GM19043 (cell line): ENCODE results near the gene TBC1D3B.
"Not testable (repeated sequence)": the region's sequence is repeated elsewhere in the genome, so short reads cannot be mapped to it uniquely, and the experiment has no call there.

Experiments
- ATAC-seq: cut with Tn5 transposase; IDR thresholded peaks from one replicate; pipeline ENCODE4 v1.9.1; 2021; ENCODE audit warnings: low read depth; ENCODE audit not compliant: unreplicated experiment

The TBC1D3B gene

DNA sequence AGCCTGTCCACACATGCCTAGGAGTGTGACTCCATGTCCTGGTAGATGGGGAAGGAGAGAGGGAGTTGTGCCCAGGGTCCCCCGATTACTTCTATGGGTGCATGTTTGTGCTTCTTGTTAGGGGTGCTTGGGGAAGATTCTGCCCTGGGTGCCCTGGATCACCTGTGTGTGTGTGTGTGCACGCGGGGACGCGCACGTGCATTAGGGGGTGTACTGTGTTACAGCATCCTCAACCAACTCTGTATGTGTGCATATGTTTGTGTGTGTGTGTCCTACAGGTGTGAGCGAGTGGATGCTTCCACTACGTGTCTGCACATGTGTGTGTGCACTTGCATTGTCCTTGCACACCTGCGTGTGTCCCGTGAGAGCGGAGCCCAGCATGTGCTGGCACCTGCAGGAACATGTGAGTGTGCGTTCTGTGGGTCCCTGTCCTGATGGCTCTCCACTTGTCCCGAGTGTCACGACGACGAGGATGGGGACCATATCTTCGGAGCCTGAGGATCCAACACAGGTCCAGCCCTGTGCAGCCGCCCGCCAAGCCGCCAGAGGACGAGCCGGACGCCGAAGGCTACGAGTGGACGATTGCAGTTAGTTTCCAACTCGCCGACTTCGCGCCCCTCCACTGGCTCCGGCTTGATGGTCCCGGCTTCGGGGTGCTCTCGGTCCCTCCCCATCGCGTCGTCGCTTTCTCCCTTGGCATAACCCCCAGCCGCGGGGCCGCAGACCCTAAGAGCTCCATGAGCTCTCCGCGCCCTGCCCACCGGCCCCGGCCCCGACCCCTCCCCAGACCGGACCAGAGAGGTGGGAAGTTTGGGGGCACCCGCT lies 6.0 kb upstream of the TBC1D3B start:
- no peak for ATAC-seq

DNA sequence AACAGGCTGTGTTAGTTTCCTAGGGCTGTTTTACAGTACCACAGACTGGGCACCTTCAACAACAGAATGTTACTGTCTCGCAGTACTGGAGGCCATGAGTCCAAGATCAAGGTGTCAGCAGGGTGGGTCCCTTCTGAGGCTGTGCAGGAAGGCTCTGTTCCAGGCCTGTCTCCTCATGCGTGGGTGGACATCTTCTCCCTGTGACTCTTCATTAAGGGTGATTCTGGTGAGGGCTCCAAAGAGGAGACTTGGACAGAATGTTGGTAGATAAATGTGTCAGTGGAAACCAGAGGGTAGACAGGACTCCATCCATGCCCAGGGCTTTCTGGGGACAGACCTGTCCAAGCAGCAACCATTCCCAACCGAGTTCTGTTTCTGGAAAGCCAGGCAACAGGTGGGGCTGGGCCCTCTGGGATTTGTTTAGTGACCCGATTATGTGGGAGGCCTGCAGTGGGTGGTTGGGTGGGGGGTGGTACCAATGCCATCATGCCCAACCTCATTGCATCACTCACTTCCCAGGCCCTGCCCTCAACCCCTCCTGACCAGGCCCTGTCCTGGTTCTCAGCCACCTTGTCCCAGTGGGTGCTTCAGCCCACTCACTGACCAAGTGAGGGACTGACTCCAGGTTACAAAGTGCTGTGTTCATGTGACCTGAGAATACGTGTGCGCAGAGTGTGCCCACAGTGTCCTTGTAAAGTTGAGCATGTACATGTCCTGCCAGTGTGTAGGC lies 5.2 kb upstream of the TBC1D3B start:
- ATAC-seq = not testable (repeated sequence)

DNA sequence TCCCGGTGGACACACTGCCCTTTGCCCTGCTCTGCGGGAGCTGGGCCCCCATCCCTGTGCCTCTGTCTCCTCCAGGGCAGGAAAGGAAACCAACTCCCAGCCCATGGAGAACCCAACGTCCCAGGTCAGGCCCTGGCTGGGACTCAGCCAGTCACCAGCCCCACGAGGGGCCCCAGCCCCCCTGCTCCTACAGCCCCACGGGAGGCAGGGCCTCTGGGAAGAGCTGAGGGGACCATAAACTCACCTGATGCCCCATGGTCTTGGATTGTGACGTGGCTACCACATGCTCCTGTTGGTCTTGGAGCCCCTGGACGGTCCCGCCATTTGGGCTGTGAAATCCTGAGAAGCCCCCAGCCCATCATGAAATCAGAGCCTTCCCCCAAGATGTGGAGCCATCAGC lies 7.6 kb downstream of the TBC1D3B start:
- ATAC-seq = not testable (repeated sequence)

DNA sequence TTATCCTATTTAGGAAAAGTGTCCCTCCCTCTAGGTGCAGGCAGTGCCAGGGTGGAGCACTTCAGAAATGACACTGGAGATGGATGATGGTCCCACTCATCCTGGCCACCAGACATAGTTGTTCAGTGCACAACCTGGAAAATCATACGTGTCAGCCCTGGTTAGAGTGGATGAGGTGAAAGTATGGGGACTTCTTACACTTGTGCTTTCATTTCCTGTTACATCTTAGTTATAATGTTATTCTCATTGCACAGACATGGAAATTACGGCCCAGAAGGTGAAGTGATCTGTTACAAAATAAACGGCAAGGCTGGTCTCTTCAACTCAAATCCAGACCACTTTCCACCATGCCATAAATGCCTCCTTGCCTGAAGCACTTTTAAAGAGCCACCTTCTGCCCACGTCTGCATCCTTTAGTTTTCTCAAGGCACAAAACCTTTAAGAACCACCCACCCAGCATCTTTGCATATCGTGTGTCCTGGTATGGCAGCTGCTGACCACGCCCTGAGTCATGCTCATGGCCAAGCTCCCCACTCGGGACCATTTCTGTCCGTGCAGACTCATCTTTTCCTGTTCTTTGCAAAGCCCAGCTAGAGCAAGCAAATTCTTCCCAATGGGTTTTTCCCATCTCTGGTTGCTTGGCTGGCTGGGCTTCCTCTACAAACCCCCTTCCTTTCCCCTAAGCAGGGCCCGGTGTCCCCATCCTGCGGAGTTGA lies 22.4 kb downstream of the TBC1D3B start:
- ATAC-seq = no peak

DNA sequence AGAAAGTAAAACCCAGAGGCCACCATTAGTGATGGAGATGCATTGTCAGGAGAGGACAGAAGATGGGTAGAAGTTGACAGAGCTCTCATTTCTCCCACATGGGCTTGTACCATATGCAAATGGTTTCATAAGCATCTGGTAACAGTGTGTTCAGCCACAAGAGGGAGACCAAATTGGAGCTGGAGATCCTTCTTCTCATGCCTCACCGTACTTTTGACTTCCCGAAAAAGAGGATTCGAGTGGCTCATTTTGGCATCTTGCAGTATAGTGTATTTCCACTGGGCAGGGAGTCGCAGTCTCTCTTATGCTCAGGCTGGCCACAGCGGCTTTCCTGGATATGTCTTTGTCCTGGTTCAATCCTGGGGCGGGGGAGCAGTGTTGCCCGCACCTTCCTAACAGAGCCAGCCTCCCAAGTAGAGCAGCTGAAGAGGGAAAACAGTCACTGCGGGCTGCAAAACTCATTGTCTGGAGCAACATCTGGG lies 23.8 kb downstream of the TBC1D3B start:
- ATAC-seq = no peak

DNA sequence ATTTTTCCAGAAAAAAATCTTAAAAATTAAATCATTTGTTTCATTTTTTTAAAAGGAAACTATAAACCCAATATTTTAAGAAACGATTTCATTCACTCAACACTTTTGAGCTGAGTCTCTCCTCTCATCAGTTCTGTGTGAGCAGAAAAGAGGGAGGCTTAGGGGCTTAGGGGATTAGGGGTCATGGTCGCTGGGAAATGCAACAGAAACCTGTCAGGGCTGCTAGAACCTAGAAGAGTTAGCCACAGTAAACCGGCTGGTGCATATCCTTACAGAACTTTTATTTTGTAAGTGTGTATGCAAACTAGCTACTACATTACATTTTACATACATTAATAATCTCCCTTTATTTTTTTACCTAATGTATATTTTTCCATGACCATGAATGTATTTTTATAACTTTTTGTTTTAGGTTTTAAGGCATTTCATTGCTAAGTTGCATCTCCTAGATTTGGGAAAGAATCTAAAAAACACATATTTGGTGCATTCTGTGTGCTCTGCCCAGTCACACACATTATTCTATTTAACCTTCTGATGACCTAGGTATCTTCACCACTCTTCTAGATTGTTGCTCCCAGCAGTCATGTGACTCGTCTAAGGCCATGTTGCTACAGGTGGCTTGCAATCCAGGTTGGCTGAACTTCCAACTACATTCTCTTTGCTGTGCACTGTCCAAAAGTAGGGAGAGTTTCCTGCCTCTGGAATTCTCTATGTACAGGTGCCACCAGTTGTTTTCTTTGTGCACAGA lies 24.4 kb downstream of the TBC1D3B start:
- ATAC-seq = no peak

DNA sequence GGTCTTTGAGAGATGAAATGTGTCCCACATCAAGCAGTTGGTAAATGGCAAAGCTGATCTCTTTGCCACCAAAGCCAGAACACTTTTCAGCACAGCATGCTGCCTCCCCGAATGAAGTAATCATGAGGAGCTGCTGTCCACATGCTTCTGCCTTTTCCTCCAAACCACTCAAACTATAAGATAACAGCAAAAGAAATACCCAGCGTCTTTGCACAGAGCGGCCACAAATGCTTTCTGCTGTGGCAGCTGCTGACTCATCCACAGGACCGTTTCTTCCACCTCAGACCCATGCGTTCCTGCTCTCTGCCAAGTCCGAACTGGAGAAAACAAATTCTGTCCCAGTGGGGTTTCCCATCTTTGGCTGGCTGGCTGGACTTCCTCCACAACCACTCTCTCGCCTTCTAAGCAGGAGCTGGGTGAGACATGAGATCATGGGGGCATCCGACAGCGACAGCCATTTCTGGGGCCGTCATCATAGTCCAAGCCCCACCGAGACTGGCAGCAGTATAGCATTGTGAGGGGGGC lies 27.1 kb downstream of the TBC1D3B start:
- no peak for ATAC-seq

DNA sequence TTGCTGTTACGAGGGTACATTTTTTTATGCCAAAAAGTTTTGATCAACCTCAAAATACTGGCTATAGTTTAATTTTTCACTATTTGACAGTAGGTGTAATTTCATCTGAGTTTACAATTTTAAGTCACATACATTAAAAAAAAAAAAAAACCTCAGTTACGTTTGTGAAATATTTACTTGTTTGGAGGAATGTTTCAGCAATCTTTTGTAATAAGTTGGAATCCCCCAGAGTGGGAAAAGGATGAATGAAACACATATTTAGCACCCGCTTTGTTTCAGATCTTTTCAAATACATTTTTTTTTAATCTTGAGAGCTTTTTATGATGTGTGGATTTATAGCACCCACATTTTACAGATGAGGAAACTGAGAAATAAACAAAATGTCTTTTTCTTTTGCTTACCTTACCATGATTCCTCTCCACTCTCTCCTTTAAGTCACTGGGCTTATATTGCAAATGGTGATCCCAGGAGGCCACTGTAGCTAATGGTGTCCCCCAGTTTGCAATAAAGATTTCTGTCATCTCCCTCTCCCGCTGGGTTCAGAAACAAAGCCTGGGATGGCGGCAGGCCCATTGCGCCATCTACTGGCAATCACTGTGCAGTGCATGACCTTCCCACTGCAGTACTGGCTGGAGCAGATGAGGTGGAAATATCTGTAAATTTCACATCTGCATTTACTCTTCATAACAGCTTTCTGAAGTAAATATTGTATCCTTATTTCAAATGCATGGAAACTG lies 27.7 kb downstream of the TBC1D3B start:
- ATAC-seq = no peak

DNA sequence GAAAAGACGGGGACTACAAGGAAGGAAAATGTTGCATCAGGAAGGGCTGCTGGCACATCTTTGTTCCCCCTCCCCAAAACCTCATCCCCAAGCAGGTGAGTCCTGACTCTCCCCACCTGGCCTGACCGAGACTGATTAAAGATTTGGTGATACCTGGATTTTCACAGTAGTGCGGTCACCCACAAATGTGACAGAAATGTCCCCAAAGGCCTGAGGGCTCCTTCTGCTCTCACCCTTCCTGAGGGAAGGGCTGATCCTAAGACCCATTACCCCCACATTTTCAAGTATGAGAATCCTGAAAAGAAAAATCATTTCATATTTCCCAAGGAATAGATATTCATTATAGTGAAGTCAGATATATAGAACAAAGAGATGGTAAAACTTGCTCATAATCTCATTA lies 28.8 kb downstream of the TBC1D3B start:
- no peak for ATAC-seq

DNA sequence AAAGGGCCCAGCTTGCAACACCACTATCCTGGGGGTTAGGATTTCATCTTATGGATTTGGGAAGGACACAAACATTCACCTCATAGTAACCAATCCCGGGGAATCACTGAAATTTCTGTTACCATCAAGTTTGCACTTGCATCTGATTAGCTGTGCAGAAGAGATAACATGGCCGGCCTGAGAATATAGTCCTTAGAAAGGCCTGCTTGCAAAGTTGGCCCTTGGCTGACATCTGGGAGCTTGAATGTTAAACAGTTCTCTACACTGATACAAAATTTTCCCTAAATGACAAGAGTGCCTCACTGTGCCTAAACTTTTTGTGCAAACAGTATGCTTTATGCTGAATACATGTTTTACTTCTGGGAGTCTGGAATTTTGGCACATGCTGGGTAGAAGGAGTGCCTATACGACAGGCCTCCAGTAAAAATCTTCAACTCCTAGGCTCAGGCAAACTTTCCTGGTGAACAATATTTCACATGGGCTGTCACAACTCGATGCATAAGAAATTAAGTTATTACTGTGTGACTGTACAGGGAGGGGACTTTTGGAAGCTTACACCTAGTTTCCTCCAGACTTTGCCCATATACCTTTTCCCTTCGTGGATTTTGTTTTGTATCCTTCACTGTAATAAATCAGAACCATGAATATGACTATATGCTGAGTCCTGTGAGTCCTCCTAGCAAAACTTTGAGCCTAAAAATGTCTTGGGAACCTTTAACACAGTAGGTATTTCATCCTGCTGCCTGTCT lies 31.3 kb downstream of the TBC1D3B start:
- ATAC-seq = no peak

DNA sequence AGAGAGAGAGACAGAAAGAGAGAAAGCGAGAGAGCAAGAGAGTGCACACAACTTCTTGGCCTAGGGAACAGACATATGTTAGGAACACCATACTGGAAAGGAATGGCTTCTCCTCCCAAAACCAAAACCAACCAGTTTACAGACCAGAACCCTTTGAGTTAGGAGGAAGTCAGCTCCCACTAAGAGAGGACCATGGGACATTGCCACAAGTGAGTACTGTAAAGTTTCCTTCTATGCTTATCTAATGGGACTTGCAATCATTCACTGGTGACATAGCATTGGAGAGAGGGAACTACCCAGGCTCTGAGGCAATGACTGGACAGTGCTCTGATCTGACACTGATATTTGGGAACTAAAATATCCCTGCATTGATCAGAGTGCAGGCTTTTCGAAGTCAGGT lies 32.4 kb downstream of the TBC1D3B start:
- no peak for ATAC-seq

DNA sequence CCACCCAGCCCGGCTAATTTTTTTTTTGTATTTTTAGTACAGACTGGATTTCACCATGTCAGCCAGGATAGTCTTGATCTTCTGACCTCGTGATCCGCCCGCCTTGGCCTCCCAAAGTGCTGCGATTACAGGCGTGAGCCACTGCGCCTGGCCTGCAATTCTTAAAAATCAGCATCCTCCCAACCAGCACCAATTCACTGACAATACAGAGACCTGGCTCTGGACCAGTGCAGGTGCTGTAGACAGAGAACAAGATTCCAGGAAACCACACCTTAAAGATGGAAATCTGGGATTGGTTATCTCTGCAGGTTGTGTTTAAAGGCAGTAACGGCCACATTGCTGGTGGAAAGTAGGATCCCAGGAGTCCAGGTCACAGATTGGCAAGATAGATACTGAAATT lies 33.6 kb downstream of the TBC1D3B start:
- no peak for ATAC-seq

DNA sequence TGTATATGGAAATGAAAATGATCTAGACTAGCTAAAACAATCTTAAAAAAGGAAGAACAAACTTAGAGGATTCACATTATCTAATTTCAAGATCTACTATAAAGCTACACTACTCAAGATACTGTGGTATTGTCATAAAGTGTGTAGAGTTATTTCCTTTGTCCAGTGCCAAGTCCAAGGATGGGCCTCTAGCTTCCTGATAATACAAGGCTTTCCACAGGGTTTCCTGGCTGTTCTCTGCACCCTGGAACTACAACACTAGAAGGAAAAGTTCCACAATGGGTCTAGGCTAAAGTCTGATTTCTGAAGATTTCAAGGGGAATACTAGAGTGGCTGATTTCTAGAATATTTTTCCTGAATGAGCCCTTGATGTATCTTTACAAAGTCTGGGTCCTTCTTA lies 34.2 kb downstream of the TBC1D3B start:
- no peak for ATAC-seq

DNA sequence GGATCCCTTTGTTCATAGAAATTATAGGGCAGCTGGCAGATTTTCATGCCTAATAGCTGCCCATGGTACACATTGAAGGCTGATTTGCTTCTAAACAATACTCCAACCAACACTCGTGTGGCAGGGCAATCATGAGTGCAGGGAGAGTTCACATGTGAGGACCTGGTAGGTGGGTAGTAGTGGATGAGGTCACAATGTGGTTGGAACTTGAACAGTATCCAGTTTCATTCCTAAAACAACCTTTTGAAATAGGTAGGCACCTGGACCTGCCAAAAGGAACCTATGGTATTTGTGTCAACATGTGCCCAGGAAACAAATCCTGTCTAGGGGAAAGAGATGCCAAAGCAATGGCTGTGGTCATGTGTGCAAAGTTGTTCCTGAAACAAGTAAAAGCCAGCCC lies 40.0 kb downstream of the TBC1D3B start:
- ATAC-seq = no peak

DNA sequence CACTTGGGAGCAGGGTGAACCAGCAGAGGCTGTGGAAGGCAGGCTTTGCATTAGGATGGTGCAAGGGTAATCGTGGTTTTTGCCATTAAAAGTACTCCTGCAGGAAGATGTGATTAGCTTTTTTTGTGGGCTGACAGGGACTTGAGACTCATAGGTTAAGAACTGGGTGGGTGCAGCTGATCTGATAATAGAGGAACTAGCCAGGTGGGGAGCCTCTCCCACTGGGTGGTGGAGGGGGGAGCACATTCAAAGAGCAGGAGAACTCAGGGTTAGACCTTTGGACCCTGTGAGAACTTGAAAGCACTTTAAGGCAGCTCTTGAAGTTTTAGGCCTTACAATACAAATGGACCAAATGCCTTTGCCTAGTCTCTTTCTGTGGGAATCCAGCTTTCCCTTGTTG lies 40.4 kb downstream of the TBC1D3B start:
- no peak for ATAC-seq

DNA sequence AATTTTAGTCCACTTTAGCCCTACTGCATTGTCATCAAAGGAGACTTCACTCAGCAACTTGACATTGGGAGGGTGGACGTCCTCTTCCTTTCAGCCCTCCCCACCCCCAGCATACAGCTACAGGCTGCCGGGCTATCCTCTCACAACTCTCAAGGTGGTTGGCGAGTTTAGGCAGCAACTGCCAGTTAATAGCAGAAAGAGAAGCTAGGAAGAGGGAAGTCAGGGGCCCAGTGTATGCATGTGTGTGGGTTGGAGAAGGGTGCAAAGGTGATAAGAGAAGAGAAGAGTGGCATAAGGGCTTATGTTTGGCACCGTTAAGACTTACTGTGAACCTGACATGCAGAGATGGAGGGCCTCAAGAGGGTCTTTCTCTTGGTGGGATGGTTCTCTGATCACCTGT lies 41.0 kb downstream of the TBC1D3B start:
- ATAC-seq = no peak

DNA sequence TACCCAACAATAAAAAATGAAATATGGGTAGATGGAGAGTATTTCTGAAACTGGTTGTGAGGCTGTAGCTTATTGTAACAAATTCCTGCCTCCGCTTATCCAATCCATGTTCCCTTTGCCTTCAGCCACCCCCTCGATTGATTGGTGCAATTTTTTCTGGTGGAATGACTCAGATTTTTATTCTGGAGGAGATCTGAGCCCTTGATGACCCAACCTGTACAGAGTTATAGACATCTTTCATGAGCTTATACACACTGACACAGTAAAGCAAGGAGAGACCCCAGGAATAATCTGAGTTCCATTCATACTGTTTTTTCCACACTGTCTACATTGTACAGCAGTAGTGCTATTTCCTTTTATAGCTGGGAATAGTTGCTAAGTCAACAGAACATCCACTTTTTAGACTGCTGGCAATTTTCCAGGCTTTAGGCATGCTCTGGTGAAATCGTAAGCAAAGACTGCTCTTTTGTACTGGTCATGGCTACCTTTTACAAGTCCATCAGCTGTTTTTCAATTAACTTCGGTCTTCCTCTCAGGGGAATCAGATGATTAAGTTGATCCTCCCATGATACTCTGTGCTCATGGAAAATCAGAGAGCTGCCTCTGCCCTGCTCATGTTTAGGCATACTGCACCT lies 42.7 kb downstream of the TBC1D3B start:
- ATAC-seq = no peak

DNA sequence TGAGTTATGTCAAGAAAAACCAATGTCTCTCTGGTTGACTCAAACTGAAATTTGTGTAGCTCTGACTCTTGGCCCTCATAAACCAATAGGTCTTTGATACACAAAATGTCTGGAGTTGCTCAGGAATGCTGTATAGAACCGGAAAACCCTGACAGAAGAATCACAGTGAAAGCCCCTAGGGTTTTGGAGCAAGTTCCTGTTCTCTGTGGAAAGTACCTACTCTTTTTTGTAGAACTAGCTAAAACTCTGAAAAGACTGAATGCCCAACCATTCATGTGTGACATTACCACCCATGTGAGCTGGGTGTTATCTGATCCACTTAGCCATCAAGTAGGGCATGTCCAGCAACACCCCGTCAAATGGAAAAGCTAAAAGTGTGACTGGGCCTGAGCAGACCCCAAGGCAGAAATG lies 44.0 kb downstream of the TBC1D3B start:
- no peak for ATAC-seq

DNA sequence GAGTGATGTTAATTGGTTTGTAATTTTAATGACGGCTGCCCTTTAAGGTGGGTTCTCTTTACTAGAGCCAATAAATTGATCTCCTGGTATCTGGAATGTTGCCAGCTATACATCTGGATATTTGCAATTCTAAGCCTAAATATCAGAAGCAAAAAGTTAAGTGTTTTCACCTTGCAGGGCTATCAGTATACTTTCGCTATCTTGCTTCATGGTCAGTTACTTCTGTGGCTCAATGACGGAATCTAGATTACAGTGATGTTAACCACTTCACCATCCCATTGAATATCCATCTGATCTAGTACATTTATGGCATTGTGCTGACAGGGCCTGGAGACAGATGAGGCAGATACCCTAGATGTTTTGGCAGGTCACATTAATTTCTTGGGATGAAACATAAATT lies 44.5 kb downstream of the TBC1D3B start:
- ATAC-seq = no peak
